OCI-LY3 (cell line): ENCODE results near the gene RNF41.

Source experiments
- H2AFZ ChIP-seq: fragments of 200-600, 300-600 bp; shearing (Covaris generic); 2 replicates; pipeline ENCODE4 v1.6.0; 2014; ENCODE audit warnings: antibody characterized with exemption, low read depth, low read length
- H3K27ac ChIP-seq: fragments of 200-600, 300-600 bp; sonication (generic); 2 replicates; pipeline ENCODE4 v1.5.1; 2014; ENCODE audit warnings: mild to moderate bottlenecking, low read length, moderate library complexity, mixed read lengths
- H3K27me3 ChIP-seq: fragments of 200-600, 300-600 bp; sonication (generic); 2 replicates; pipeline ENCODE4 v1.6.1; 2014; ENCODE audit warnings: low read depth, low read length, mixed read lengths
- H3K36me3 ChIP-seq: fragments of 200-600, 300-600 bp; sonication (generic); replicated peaks from 2 replicates; pipeline ENCODE3; 2014; ENCODE audit warnings: low read depth, low read length, mixed read lengths
- H3K4me1 ChIP-seq: fragments of 300-600, 200-600 bp; sonication (generic); 2 replicates; pipeline ENCODE4 v1.6.1; 2014; ENCODE audit warnings: low read length, mixed read lengths
- H3K4me2 ChIP-seq: fragments of 200-600, 300-600 bp; sonication (generic); 2 replicates; pipeline ENCODE4 v1.6.1; 2014; ENCODE audit warnings: low read length, mixed read lengths
- H3K4me3 ChIP-seq: fragments of 300-600, 200-600 bp; sonication (generic); 2 replicates; pipeline ENCODE4 v1.5.1; 2014; ENCODE audit warnings: antibody characterized with exemption, mild to moderate bottlenecking, low read length, moderate library complexity
- H3K79me2 ChIP-seq: fragments of 300-600, 200-600 bp; shearing (Covaris generic); 2 replicates; pipeline ENCODE4 v1.6.1; 2014; ENCODE audit warnings: mild to moderate bottlenecking, low read length, mixed read lengths
- H3K9ac ChIP-seq: fragments of 300-600, 200-600 bp; shearing (Covaris generic); 2 replicates; pipeline ENCODE4 v1.6.0; 2014; ENCODE audit warnings: mild to moderate bottlenecking, low read length, moderate library complexity
- H3K9me3 ChIP-seq: fragments of 200-600, 300-600 bp; shearing (Covaris generic); 2 replicates; pipeline ENCODE4 v1.6.1; 2014; ENCODE audit warnings: low read length, mixed read lengths; ENCODE audit not compliant: insufficient read depth
- H4K20me1 ChIP-seq: fragments of 200-600, 300-600 bp; sonication (generic); 2 replicates; pipeline ENCODE4 v1.6.1; 2016; ENCODE audit warnings: low read length, mixed read lengths; ENCODE audit not compliant: insufficient read depth
- EZH2phosphoT487 ChIP-seq: fragments of 200-600 bp; shearing (Covaris generic); IDR thresholded peaks from 2 replicates; pipeline ENCODE4 v1.6.1; 2018; ENCODE audit warnings: antibody characterized with exemption, mixed run types, low read depth
- TF ChIP-seq, protein P1 (sequence below): fragments of 200-600, 300-600 bp; sonication (generic); IDR thresholded peaks from 2 replicates; pipeline ENCODE4 v1.5.1; 2014; ENCODE audit warnings: antibody characterized with exemption, low read length, low read depth

The RNF41 gene

DNA sequence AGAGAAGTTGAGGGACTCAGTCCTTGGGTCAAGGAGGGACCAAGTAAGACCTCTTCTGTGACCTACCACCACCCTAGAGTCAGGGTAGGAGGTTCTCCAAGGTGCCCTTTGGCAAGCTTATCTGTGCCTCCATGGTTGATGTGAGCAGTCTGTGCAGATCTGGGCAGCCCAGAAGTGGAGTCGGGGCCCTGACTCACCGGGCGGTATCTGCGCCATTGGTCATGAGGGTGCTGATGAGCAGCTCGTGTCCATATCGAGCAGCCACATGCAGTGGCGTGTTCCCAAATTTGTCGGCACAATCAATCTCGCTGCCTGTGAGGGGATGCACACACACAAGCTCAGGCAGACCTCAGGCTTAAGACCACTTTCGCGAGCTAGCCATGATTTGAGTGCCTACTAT is 31.4 kb upstream of the RNF41 start:
- no peak overlapping the region for H3K9ac ChIP-seq
- peaks cover 57% of the 10 kb centered on the region for H3K36me3 ChIP-seq
- H3K27ac ChIP-seq, result no peak overlapping the region
- H4K20me1 ChIP-seq, result no peaks in the 10 kb centered on the region
- no peak overlapping the region for H3K4me2 ChIP-seq
- H3K4me1 ChIP-seq, result peaks cover 6% of the 10 kb centered on the region
- H3K9me3 ChIP-seq, result no peaks in the 10 kb centered on the region
- peaks cover 21% of the 10 kb centered on the region for H3K79me2 ChIP-seq
- no peaks in the 10 kb centered on the region for H3K27me3 ChIP-seq
- TF ChIP-seq, protein P1, sequence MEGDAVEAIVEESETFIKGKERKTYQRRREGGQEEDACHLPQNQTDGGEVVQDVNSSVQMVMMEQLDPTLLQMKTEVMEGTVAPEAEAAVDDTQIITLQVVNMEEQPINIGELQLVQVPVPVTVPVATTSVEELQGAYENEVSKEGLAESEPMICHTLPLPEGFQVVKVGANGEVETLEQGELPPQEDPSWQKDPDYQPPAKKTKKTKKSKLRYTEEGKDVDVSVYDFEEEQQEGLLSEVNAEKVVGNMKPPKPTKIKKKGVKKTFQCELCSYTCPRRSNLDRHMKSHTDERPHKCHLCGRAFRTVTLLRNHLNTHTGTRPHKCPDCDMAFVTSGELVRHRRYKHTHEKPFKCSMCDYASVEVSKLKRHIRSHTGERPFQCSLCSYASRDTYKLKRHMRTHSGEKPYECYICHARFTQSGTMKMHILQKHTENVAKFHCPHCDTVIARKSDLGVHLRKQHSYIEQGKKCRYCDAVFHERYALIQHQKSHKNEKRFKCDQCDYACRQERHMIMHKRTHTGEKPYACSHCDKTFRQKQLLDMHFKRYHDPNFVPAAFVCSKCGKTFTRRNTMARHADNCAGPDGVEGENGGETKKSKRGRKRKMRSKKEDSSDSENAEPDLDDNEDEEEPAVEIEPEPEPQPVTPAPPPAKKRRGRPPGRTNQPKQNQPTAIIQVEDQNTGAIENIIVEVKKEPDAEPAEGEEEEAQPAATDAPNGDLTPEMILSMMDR, result no peak
- no peak for TF ChIP-seq EZH2phosphoT487
- H3K4me3 ChIP-seq, result no peak overlapping the region
- H2AFZ ChIP-seq, result no peak overlapping the region

DNA sequence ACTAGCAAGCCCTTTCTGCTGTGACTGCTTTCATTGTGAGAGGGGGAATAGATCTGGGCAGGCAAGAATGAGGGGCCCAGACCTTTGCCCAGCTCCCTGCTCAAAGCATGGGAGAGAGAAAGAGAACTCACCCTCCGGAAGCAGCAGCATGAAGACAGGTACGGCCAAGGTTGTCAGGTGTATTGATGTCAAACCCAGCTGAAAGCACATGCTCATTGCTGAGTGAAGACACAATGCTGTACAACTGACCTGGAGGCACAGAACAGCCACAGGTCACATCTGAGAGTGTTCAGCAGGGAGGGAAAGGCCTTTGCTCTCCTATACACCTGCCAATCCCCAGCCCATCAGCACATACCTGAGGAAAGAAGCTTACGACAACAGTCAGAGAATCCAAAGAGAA is 30.9 kb upstream of the RNF41 start:
- H3K9ac ChIP-seq, result no peak overlapping the region
- H3K79me2 ChIP-seq, result peaks cover 16% of the 10 kb centered on the region
- no peak overlapping the region for H3K4me3 ChIP-seq
- H3K4me1 ChIP-seq, result peaks cover 6% of the 10 kb centered on the region
- H3K4me2 ChIP-seq, result no peak overlapping the region
- H2AFZ ChIP-seq, result no peak overlapping the region
- H4K20me1 ChIP-seq, result no peaks in the 10 kb centered on the region
- H3K36me3 ChIP-seq, result peaks cover 60% of the 10 kb centered on the region
- no peak for TF ChIP-seq EZH2phosphoT487
- TF ChIP-seq, protein P1, result no peak
- H3K27ac ChIP-seq, result no peak overlapping the region
- H3K27me3 ChIP-seq, result no peaks in the 10 kb centered on the region
- H3K9me3 ChIP-seq, result no peaks in the 10 kb centered on the region

DNA sequence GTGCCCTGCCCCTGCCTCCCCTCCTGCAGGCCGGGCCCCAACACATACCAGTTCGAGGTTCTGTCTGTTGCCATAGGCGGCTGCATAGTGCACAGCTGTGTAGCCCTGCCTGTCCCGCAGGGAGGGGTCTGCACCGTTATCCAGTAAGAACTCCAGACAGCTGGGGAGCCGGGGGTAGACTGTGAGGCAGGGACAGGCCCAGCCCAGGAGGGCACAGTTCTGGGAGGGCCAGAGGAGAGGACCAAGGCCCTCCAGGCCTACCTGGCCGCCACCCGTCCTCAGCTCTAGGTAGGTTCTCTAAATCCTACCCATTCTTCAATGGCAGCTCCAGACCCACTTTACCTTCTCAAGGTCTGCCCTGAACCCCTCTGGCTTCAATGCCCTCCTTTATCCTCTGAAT is 27.0 kb upstream of the RNF41 start:
- no peak overlapping the region for H3K9ac ChIP-seq
- H3K4me1 ChIP-seq, result no peaks in the 10 kb centered on the region
- no peak for TF ChIP-seq EZH2phosphoT487
- TF ChIP-seq, protein P1, result no peak
- H4K20me1 ChIP-seq, result no peaks in the 10 kb centered on the region
- H2AFZ ChIP-seq, result no peak overlapping the region
- H3K4me3 ChIP-seq, result no peak overlapping the region
- H3K4me2 ChIP-seq, result no peak overlapping the region
- H3K9me3 ChIP-seq, result no peaks in the 10 kb centered on the region
- H3K27ac ChIP-seq, result no peak overlapping the region
- peaks cover 54% of the 10 kb centered on the region for H3K36me3 ChIP-seq
- H3K79me2 ChIP-seq, result no peaks in the 10 kb centered on the region
- H3K27me3 ChIP-seq, result no peaks in the 10 kb centered on the region

DNA sequence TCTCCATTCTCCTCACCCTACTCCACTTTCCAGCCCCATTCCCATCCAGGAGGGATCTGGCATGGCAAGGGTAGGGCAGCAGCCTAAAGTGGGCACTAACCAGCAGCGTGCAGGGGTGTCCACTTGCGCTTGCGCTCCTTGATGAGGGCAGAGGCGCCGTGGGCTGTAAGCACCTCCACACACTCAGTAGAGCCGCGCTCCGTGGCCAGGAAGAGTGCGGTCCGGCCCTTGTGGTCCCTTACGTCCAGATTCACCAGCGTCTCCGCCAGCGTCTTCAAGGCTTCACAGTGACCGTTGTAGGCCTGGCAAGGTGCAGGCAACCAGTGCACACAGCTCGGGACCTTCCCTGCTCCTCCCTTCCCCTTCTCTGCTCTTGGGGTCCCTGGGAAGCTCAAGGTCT is 26.2 kb upstream of the RNF41 start:
- Histone ChIP-seq H3K4me3 (no peak overlapping the region), H3K4me2 (no peak overlapping the region), H3K9me3 (no peaks in the 10 kb centered on the region), H3K79me2 (no peaks in the 10 kb centered on the region), H3K27me3 (no peaks in the 10 kb centered on the region), H3K4me1 (no peaks in the 10 kb centered on the region), H3K27ac (no peak overlapping the region), H2AFZ (no peak overlapping the region), H3K9ac (no peak overlapping the region), H4K20me1 (no peaks in the 10 kb centered on the region), H3K36me3 (peaks cover 49% of the 10 kb centered on the region)
- TF ChIP-seq, protein P1, result no peak
- TF ChIP-seq EZH2phosphoT487, result no peak
